ENCODE data around the gene EFNA1. TPM values are rescaled to one million over a fixed set of nuclear protein-coding genes. Genes with fewer than 3 reads are reported as not detected.

Gene EFNA1
- total RNA-seq = 100 to 1,000 TPM in 1 of 2 donors, 10 to 100 TPM in 1; 85.1 to 132 TPM

GRCh38 chr1:155127105-155127966, at the start of gene EFNA1:
Gene EFNA1 (plus strand): TSS chr1:155127876. CDS start chr1:155127978, 102 bp downstream.
- intact Hi-C loops (cut with DNase I) = loop anchor here (2.0 kb wide), 1 partner anchor 35 kb away; no protein-coding TSS in a partner anchor
- peaks cover 0 to 4% of the 10 kb centered on the region in 2 donors for H3K36me3 ChIP-seq
- WGBS = under 1% methylated on average over 74 of the region's 76 CpGs
- DNase-seq (ENCODE audit: low spot score) = peak; percentile 93
- H3K4me3 ChIP-seq = peak within 1 kb of the TSS; percentile 71 to 80
- H3K27ac ChIP-seq = peak within 1 kb of the TSS; percentile 94 to 98
- no peaks in the 10 kb centered on the region for H3K9me3 ChIP-seq
- H3K27me3 ChIP-seq (replicated peaks; ENCODE audit: insufficient read depth) = no peaks in the 10 kb centered on the region
- H3K4me1 ChIP-seq (replicated peaks) = peaks cover 14% of the 10 kb centered on the region
- TF ChIP-seq POLR2A (IDR thresholded peaks at IDR 0.05) (peak; percentile 97), POLR2AphosphoS5 (IDR thresholded peaks at IDR 0.05) (peak; percentile 93)
- TF ChIP-seq, protein P1, sequence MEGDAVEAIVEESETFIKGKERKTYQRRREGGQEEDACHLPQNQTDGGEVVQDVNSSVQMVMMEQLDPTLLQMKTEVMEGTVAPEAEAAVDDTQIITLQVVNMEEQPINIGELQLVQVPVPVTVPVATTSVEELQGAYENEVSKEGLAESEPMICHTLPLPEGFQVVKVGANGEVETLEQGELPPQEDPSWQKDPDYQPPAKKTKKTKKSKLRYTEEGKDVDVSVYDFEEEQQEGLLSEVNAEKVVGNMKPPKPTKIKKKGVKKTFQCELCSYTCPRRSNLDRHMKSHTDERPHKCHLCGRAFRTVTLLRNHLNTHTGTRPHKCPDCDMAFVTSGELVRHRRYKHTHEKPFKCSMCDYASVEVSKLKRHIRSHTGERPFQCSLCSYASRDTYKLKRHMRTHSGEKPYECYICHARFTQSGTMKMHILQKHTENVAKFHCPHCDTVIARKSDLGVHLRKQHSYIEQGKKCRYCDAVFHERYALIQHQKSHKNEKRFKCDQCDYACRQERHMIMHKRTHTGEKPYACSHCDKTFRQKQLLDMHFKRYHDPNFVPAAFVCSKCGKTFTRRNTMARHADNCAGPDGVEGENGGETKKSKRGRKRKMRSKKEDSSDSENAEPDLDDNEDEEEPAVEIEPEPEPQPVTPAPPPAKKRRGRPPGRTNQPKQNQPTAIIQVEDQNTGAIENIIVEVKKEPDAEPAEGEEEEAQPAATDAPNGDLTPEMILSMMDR (IDR thresholded peaks at IDR 0.05) = peak in 1 of 4 experiments; percentile 18

DNA sequence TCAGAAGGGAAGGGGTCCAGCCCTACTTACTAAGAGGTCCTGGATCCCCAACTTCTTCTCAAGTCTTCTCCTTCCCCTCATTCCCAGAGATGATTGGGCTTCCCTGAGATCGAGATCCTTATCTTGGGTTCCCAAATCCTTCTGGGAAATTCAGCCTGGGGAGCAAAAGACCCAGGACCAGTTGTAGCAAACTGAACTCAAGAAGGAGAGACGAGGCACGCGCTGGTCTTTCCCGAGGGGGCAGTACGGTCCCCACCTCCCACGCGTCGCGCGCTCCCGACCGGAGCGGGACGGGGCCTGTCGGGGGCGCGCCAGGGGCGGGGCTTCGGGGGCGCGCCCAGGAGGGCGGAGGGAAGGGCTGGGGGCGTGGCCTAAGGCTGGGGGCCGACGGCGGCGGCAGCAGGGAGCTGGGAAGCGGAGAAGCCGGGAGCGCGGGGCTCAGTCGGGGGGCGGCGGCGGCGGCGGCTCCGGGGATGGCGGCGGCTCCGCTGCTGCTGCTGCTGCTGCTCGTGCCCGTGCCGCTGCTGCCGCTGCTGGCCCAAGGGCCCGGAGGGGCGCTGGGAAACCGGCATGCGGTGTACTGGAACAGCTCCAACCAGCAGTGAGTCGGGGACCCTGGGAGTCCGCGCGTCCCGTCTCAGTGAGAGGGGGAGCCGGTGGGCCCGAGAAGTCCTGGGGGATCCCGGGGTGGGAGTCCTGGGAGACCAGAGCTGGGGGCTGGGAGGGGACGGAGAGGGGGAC, 49.0 kb upstream of the EFNA1 start, which contains the start of gene EFNA3:
TSS of gene EFNA3 (plus strand) at position 369 of the 741 bp plus-strand sequence. CDS start at position 474, 105 bp downstream.
- Histone ChIP-seq H3K27ac (peak within 1 kb of the TSS in 1 of 2 donors; percentile 30), H3K9me3 (no peaks in the 10 kb centered on the region), H3K36me3 (no peaks in the 10 kb centered on the region), H3K27me3 (replicated peaks; ENCODE audit: insufficient read depth) (no peaks in the 10 kb centered on the region), H3K4me1 (replicated peaks) (peaks cover 45% of the 10 kb centered on the region), H3K4me3 (peak within 1 kb of the TSS; percentile 30 to 44)
- WGBS = 2% methylated on average over 52 of the region's 59 CpGs
- TF ChIP-seq, protein P1 (IDR thresholded peaks at IDR 0.05) = no peak
- TF ChIP-seq POLR2A (IDR thresholded peaks at IDR 0.05) (peak; percentile 68), POLR2AphosphoS5 (IDR thresholded peaks at IDR 0.05) (peak; percentile 5)
- peak; percentile 76 for DNase-seq (ENCODE audit: low spot score)
- intact Hi-C loops (cut with DNase I) = no loop called here

- intact Hi-C loops (cut with DNase I) = no loop called here
- Histone ChIP-seq H3K4me3 (peak overlapping the region; percentile 30 to 44), H3K27ac (no peak overlapping the region), H3K27me3 (replicated peaks; ENCODE audit: insufficient read depth) (no peaks in the 10 kb centered on the region), H3K9me3 (no peaks in the 10 kb centered on the region), H3K36me3 (no peaks in the 10 kb centered on the region), H3K4me1 (replicated peaks) (peaks cover 45% of the 10 kb centered on the region)
- no peak for DNase-seq (ENCODE audit: low spot score)
- WGBS = 5% methylated on average over 10 of the region's 10 CpGs
- TF ChIP-seq POLR2AphosphoS5 (IDR thresholded peaks at IDR 0.05) (no peak), POLR2A (IDR thresholded peaks at IDR 0.05) (no peak)
- TF ChIP-seq, protein P1 (IDR thresholded peaks at IDR 0.05) = no peak
These were observed 48.5 kb upstream of the EFNA1 start for GRCh38 chr1:155079210-155079486.

- Histone ChIP-seq H3K4me1 (replicated peaks) (peaks cover 48% of the 10 kb centered on the region), H3K27me3 (replicated peaks; ENCODE audit: insufficient read depth) (no peaks in the 10 kb centered on the region), H3K36me3 (no peaks in the 10 kb centered on the region), H3K4me3 (peak overlapping the region; percentile 30 to 44), H3K9me3 (no peaks in the 10 kb centered on the region), H3K27ac (peak overlapping the region in 1 of 2 donors; percentile 11)
- TF ChIP-seq, protein P1 (IDR thresholded peaks at IDR 0.05) = no peak
- TF ChIP-seq POLR2AphosphoS5 (IDR thresholded peaks at IDR 0.05) = no peak
- no peak for TF ChIP-seq POLR2A (IDR thresholded peaks at IDR 0.05)
- intact Hi-C loops (cut with DNase I) = no loop called here
- WGBS = 0% methylated on average over 40 of the region's 67 CpGs
- DNase-seq (ENCODE audit: low spot score) = no peak
These were observed 48.0 kb upstream of the EFNA1 start for GRCh38 chr1:155079487-155080311.
